H1 (cell line): ENCODE results near the gene R3HDM2. TPM values are rescaled to one million over a fixed set of nuclear protein-coding genes. Genes with fewer than 3 reads are reported as not detected.

Source experiments
- CTCF ChIA-PET: fragments of 300-600 bp; sonication (Branson Sonifier 250); formaldehyde crosslinking; loops from one replicate; lab custom pipeline; 2021; ENCODE audit not compliant: partially characterized antibody; lab: Charles Lee
- POLR2A ChIA-PET: fragments of 300-600 bp; sonication (Branson Sonifier 250); formaldehyde crosslinking; loops from one replicate; lab custom pipeline; 2021; ENCODE audit warnings: inconsistent platforms; ENCODE audit not compliant: partially characterized antibody; lab: Charles Lee
- DNase-seq, 2 experiments: peaks; one replicate each; pipeline versions ENCODE4 v3.0.0 to v3.0.0-alpha.2; 2010 to 2022; ENCODE audit warnings: low spot score in 2 of 2, low read depth in 1 of 2, mixed read lengths in 1 of 2
- FAIRE-seq: peaks from 2 replicates; lab custom pipeline; 2011; peaks lifted over from hg19 to GRCh38; lab: Jason Lieb, UNC
- H2AFZ ChIP-seq: 2 replicates; pipeline ENCODE4 v1.8.1; 2012; ENCODE audit warnings: low read length, inconsistent platforms
- H2AK5ac ChIP-seq: 2 replicates; pipeline ENCODE4 v1.6.1; 2013; ENCODE audit warnings: low read depth, low read length
- H2BK120ac ChIP-seq: replicated peaks from 2 replicates; pipeline ENCODE3; 2013; ENCODE audit warnings: low read depth, low read length, inconsistent platforms
- H2BK12ac ChIP-seq: 2 replicates; pipeline ENCODE4 v1.6.1; 2013; ENCODE audit warnings: low read depth, low read length
- H2BK15ac ChIP-seq: 2 replicates; pipeline ENCODE4 v1.6.1; 2013; ENCODE audit warnings: low read length
- H2BK20ac ChIP-seq: 2 replicates; pipeline ENCODE4 v1.6.1; 2013; ENCODE audit warnings: low read length
- H2BK5ac ChIP-seq: 2 replicates; pipeline ENCODE4 v1.6.1; 2013; ENCODE audit warnings: low read depth, low read length
- H3K14ac ChIP-seq: 2 replicates; pipeline ENCODE4 v1.6.1; 2013; ENCODE audit warnings: inconsistent platforms; ENCODE audit not compliant: insufficient read length
- H3K18ac ChIP-seq: 2 replicates; pipeline ENCODE4 v1.6.1; 2013; ENCODE audit warnings: low read length; ENCODE audit errors: extremely low read depth
- H3K23ac ChIP-seq: 2 replicates; pipeline ENCODE4 v1.6.1; 2013; ENCODE audit warnings: inconsistent platforms; ENCODE audit not compliant: insufficient read length
- H3K23me2 ChIP-seq: 2 replicates; pipeline ENCODE4 v1.6.1; 2013; ENCODE audit warnings: low read depth, low read length
- H3K27ac ChIP-seq: 2 replicates; pipeline ENCODE4 v1.6.1; 2011; ENCODE audit warnings: low read depth, low read length, inconsistent platforms
- H3K27me3 ChIP-seq, 4 experiments: replicated peaks in 1 of 4; 1 replicate in 1 of 4; 2 replicates in 3 of 4; pipeline versions ENCODE4 v1.6.1 to v1.8.1; 2011 to 2013; ENCODE audit warnings: low read length in 3 of 4, mild to moderate bottlenecking in 3 of 4, inconsistent platforms in 2 of 4, mixed read lengths in 2 of 4, moderate library complexity in 1 of 4; ENCODE audit not compliant: control insufficient read depth in 3 of 4, insufficient read depth in 3 of 4; ENCODE audit errors: extremely low read depth in 1 of 4
- H3K36me3 ChIP-seq, 4 experiments: 2 replicates each; pipeline versions ENCODE4 v1.6.1 to v1.8.1; 2011 to 2013; ENCODE audit warnings: mild to moderate bottlenecking in 4 of 4, low read length in 3 of 4, moderate library complexity in 2 of 4, control low read depth in 1 of 4, inconsistent platforms in 1 of 4; ENCODE audit not compliant: insufficient read depth in 4 of 4, control insufficient read depth in 2 of 4
- H3K4ac ChIP-seq: replicated peaks from 2 replicates; pipeline ENCODE3; 2013; ENCODE audit warnings: low read length, low read depth, mixed read lengths, inconsistent platforms; ENCODE audit not compliant: insufficient read length
- H3K4me1 ChIP-seq, 4 experiments: replicated peaks in 1 of 4; 1 replicate in 1 of 4; 2 replicates in 3 of 4; pipeline versions ENCODE4 v1.6.1 to v1.8.1; 2011 to 2013; ENCODE audit warnings: low read length in 3 of 4, inconsistent platforms in 2 of 4, mixed read lengths in 1 of 4; ENCODE audit not compliant: insufficient read depth in 4 of 4, control insufficient read depth in 3 of 4
- H3K4me2 ChIP-seq, 2 experiments: 2 replicates each; pipeline versions ENCODE4 v1.6.1 to v1.8.1; 2011 to 2013; ENCODE audit warnings: low read depth in 2 of 2, low read length in 2 of 2, control low read depth in 1 of 2, inconsistent platforms in 1 of 2, mild to moderate bottlenecking in 1 of 2; ENCODE audit not compliant: insufficient read depth in 1 of 2
- H3K4me3 ChIP-seq, 4 experiments: fragments of 200-600, 300-600 bp in 1 of 4; sonication (generic), shearing (Covaris generic), sonication (Bioruptor Twin) in 1 of 4; 2 replicates each; pipeline versions ENCODE4 v1.5.1 to v1.8.1; 2011 to 2016; ENCODE audit warnings: low read length in 4 of 4, low read depth in 3 of 4, control low read depth in 2 of 4, inconsistent platforms in 2 of 4, mild to moderate bottlenecking in 2 of 4, mixed read lengths in 1 of 4, moderate library complexity in 1 of 4; ENCODE audit not compliant: insufficient read depth in 2 of 4; ENCODE audit errors: extremely low read depth in 1 of 4
- H3K56ac ChIP-seq: replicated peaks from 2 replicates; pipeline ENCODE3; 2013; ENCODE audit warnings: low read depth, mild to moderate bottlenecking, mixed read lengths, low read length, inconsistent platforms; ENCODE audit not compliant: insufficient read length
- H3K79me1 ChIP-seq: 2 replicates; pipeline ENCODE4 v1.6.1; 2013; ENCODE audit warnings: low read depth, low read length, control low read depth
- H3K79me2 ChIP-seq, 2 experiments: 2 replicates each; pipeline versions ENCODE4 v1.6.1 to v1.8.1; 2012 to 2013; ENCODE audit warnings: low read length in 2 of 2, mild to moderate bottlenecking in 2 of 2, inconsistent platforms in 1 of 2; ENCODE audit not compliant: insufficient read depth in 2 of 2, control insufficient read depth in 1 of 2
- H3K9ac ChIP-seq, 4 experiments: replicated peaks in 1 of 4; 1 replicate in 1 of 4; 2 replicates in 3 of 4; pipeline versions ENCODE4 v1.6.1 to v1.8.1; 2011 to 2013; ENCODE audit warnings: low read depth in 3 of 4, low read length in 3 of 4, control low read depth in 2 of 4, mild to moderate bottlenecking in 2 of 4, moderate library complexity in 2 of 4, inconsistent platforms in 1 of 4; ENCODE audit errors: extremely low read depth in 1 of 4
- H3K9me3 ChIP-seq, 2 experiments: 2 replicates each; pipeline versions ENCODE4 v1.6.1 to v1.8.1; 2012 to 2013; ENCODE audit warnings: mild to moderate bottlenecking in 2 of 2, moderate library complexity in 2 of 2, control low read depth in 1 of 2, inconsistent platforms in 1 of 2, low read depth in 1 of 2, low read length in 1 of 2, mixed read lengths in 1 of 2; ENCODE audit not compliant: insufficient read depth in 2 of 2
- H4K20me1 ChIP-seq, 2 experiments: replicated peaks in 1 of 2; 2 replicates each; pipeline versions ENCODE3 to v1.8.1; 2011 to 2013; ENCODE audit warnings: inconsistent platforms in 2 of 2, low read length in 2 of 2, mild to moderate bottlenecking in 1 of 2; ENCODE audit not compliant: insufficient read depth in 2 of 2, control insufficient read depth in 1 of 2
- H4K5ac ChIP-seq: 2 replicates; pipeline ENCODE4 v1.6.1; 2013; ENCODE audit warnings: low read length, low read depth, mixed read lengths, inconsistent platforms; ENCODE audit not compliant: insufficient read length
- H4K8ac ChIP-seq: 2 replicates; pipeline ENCODE4 v1.8.0; 2013; ENCODE audit warnings: mild to moderate bottlenecking, moderate library complexity, low read length, inconsistent platforms; ENCODE audit not compliant: insufficient read depth; ENCODE audit errors: extremely low read depth
- H4K91ac ChIP-seq: replicated peaks from 2 replicates; pipeline ENCODE3; 2013; ENCODE audit warnings: low read length, mixed read lengths, inconsistent platforms; ENCODE audit not compliant: insufficient read length
- BCL11A ChIP-seq, 2 experiments: IDR thresholded peaks; one replicate each; pipeline ENCODE4 v1.6.1; 2011; ENCODE audit warnings: low read depth in 2 of 2, low read length in 2 of 2, mild to moderate bottlenecking in 2 of 2
- E2F6 ChIP-seq: IDR thresholded peaks from 2 replicates; pipeline ENCODE4 v1.6.1; 2012; ENCODE audit warnings: inconsistent platforms
- EP300 ChIP-seq, 2 experiments: IDR thresholded peaks; 1 replicate in 1 of 2; 2 replicates in 1 of 2; pipeline ENCODE4 v1.6.1; 2011 to 2012; ENCODE audit warnings: low read depth in 2 of 2, low read length in 2 of 2, mild to moderate bottlenecking in 2 of 2, borderline replicate concordance in 1 of 2, inconsistent platforms in 1 of 2, moderate library complexity in 1 of 2
- KDM4A ChIP-seq: IDR thresholded peaks from one replicate; pipeline ENCODE4 v1.7.1; 2012; ENCODE audit warnings: low read depth, mild to moderate bottlenecking, moderate library complexity, low read length, inconsistent platforms; ENCODE audit not compliant: severe bottlenecking
- KDM5A ChIP-seq: fragments of 200-600 bp; IDR thresholded peaks from 2 replicates; pipeline ENCODE4 v1.7.1; 2012; ENCODE audit warnings: mild to moderate bottlenecking, low read length, inconsistent platforms, mixed read lengths
- NANOG ChIP-seq: IDR thresholded peaks from 2 replicates; pipeline ENCODE4 v1.6.1; 2011; ENCODE audit warnings: low read length, low read depth, mild to moderate bottlenecking, inconsistent platforms; ENCODE audit not compliant: insufficient read depth, poor library complexity, severe bottlenecking
- RXRA ChIP-seq: IDR thresholded peaks from 2 replicates; pipeline ENCODE4 v1.6.1; 2011; ENCODE audit warnings: low read depth, mild to moderate bottlenecking, low read length, moderate library complexity; ENCODE audit not compliant: insufficient read depth
- TBP ChIP-seq: IDR thresholded peaks from 2 replicates; pipeline ENCODE4 v1.6.1; 2011; ENCODE audit warnings: low read depth, low read length, improper control_type of control experiment
- WGBS, 2 experiments: shearing (Covaris generic) in 1 of 2; methylation state at CpG; one replicate each; pipeline versions ENCODE4 v1.1.6 to v1.1.7; 2013 to 2015; ENCODE audit warnings: low lambda C conversion rate in 2 of 2, mixed read lengths in 2 of 2, inconsistent platforms in 1 of 2, low coverage in 1 of 2, missing lambda C conversion rate in 1 of 2; ENCODE audit not compliant: insufficient replicate concordance in 2 of 2, insufficient coverage in 1 of 2, insufficient read length in 1 of 2; ENCODE audit errors: extremely low coverage in 1 of 2, missing lambda C conversion rate in 1 of 2; 5-methylcytosine and 5-hydroxymethylcytosine counted together
- polyA plus RNA-seq, 7 experiments: library from polyadenylated mRNA; depleted of rRNA in 3 of 7; stranded (reverse) in 5 of 7; unstranded in 2 of 7; fragments of >200 nt in 5 of 7; fragments of 200-250 nt in 2 of 7; gene quantifications; 1 replicate in 5 of 7; 2 replicates in 1 of 7; 4 replicates in 1 of 7; pipeline versions ENCODE4 v1.2.1 to v1.2.3, GENCODE V29; 2011 to 2013; ENCODE audit warnings: missing spikeins in 2 of 7, mixed read lengths in 2 of 7
- total RNA-seq: library from RNA; stranded (reverse); fragmentation: NEBNext Ultra II Directional; extraction: Animal tissue kit (Norgen Biotek cat#: 25700); gene quantifications from 2 replicates; pipeline ENCODE4 v1.2.1, GENCODE V29; 2021
- TF ChIP-seq, protein P1 (sequence below): IDR thresholded peaks from 2 replicates; pipeline ENCODE4 v1.6.1; 2012; ENCODE audit warnings: inconsistent platforms

R3HDM2 gene
- total and polyA plus RNA-seq, 2 of the 8 experiments (the other 6 are each of a cell fraction or from before 2014, with no cell fraction given), result 25.6 to 27.0 TPM

GRCh38 chr12:57475271-57476161, 44.7 kb upstream of the R3HDM2 start:
- Histone ChIP-seq H3K79me1 (no peaks in the 10 kb centered on the region), H3K9me3 (no peaks in the 10 kb centered on the region), H2BK120ac (no peak overlapping the region), H3K27ac (no peak overlapping the region), H2AK5ac (no peak overlapping the region), H3K36me3 (no peaks in the 10 kb centered on the region; a peak in 1 of 8 replicates), H3K27me3 (peaks cover 20 to 49% (median 42%) of the 10 kb centered on the region in 4 experiments), H2BK20ac (no peak overlapping the region), H3K4ac (peak overlapping the region; percentile 61), H3K4me2 (peak overlapping the region; percentile 88 to 97), H3K23ac (no peak overlapping the region), H2BK12ac (0 out of 2 replicates have a peak overlapping the region, but pooled peaks have one; percentile 80), H3K23me2 (peaks cover 8% of the 10 kb centered on the region; the same call in 1 of the 2 replicates), H2BK15ac (no peak overlapping the region), H3K56ac (no peak overlapping the region), H2BK5ac (no peak overlapping the region), H4K5ac (no peak overlapping the region), H3K4me1 (peaks cover 0 to 25% (median 11%) of the 10 kb centered on the region in 4 experiments; a peak in 6 of 7 replicates), H4K20me1 (peaks cover 0 to 4% of the 10 kb centered on the region in 2 experiments), H3K4me3 (peak overlapping the region; percentile 22 to 59 (median 50)), H3K79me2 (no peaks in the 10 kb centered on the region), H4K91ac (peak overlapping the region; percentile 15), H3K9ac (no peak overlapping the region), H3K14ac (no peak overlapping the region), H2AFZ (peak overlapping the region; percentile 65; the same call in 1 of the 2 replicates), H4K8ac (peak overlapping the region; percentile 73), H3K18ac (peak overlapping the region; percentile 78)
- peak in 1 of 2 experiments; percentile 67 for DNase-seq
- POLR2A ChIA-PET, result interaction anchor here (0.6 to 1.8 kb wide), 4 partner anchors 51 to 244 kb away, joined by 3 to 4 read pairs (median 4); no protein-coding TSS in a partner anchor
- no peak for FAIRE-seq
- 2% methylated on average over 72 of the region's 84 CpGs; no CpG with 5 or more reads in 1 of the 2 experiments for WGBS, 2 experiments
- CTCF ChIA-PET, result interaction anchor here (0.6 to 25.1 kb wide), 13 partner anchors 11 to 264 kb away, joined by 3 to 441 read pairs (median 3); partner anchors contain the start of genes GLI1, INHBE, MARS1 and STAC3
- TF ChIP-seq, protein P1, sequence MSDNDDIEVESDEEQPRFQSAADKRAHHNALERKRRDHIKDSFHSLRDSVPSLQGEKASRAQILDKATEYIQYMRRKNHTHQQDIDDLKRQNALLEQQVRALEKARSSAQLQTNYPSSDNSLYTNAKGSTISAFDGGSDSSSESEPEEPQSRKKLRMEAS, result peak; percentile 75
- no peak for TF ChIP-seq BCL11A (IDR thresholded peaks at IDR 0.05; ENCODE audit: low read depth in 2 of 2, low read length in 2 of 2)
- TF ChIP-seq NANOG, result no peak
- TF ChIP-seq RXRA, result no peak
- TF ChIP-seq E2F6, result peak; percentile 84
- peak; percentile 85 for TF ChIP-seq KDM4A
- TF ChIP-seq TBP, result no peak; the same call in 1 of the 2 replicates
- no peak for TF ChIP-seq KDM5A
- no peak for TF ChIP-seq EP300 (IDR thresholded peaks at IDR 0.05; ENCODE audit: borderline replicate concordance in 1 of 2, low read depth in 2 of 2, low read length in 2 of 2)
